Endothelial cell of umbilical vein (primary cell): ENCODE data around the gene PON3. TPM values are rescaled to one million over a fixed set of nuclear protein-coding genes. Genes with fewer than 3 reads are reported as not detected.

Source experiments
- BruUV-seq: library from RNA; stranded (reverse); fragments of 400-500 nt; replicated peaks from 2 replicates; lab custom pipeline; 2021; lab: Mats Ljungman, UMichigan
- CTCF ChIA-PET: fragments of 300-600, 350-600 bp; sonication (Branson Sonifier 250); formaldehyde crosslinking; loops from one replicate; lab custom pipeline; 2021; ENCODE audit warnings: antibody characterized with exemption, inconsistent platforms; lab: Charles Lee
- POLR2A ChIA-PET: fragments of 300-600, 350-600 bp; sonication (Branson Sonifier 250); formaldehyde crosslinking; loops from one replicate; lab custom pipeline; 2021; ENCODE audit warnings: antibody characterized with exemption, inconsistent platforms; lab: Charles Lee
- DNase-seq: peaks from one replicate; pipeline ENCODE4 v3.0.0-alpha.2; 2011; ENCODE audit warnings: low read depth, low spot score
- FAIRE-seq: peaks from 2 replicates; lab custom pipeline; 2011; peaks lifted over from hg19 to GRCh38; lab: Jason Lieb, UNC
- H2AFZ ChIP-seq: 2 replicates; pipeline ENCODE4 v1.6.0; 2012; ENCODE audit warnings: low read depth, low read length, control low read depth, inconsistent platforms
- H3K27ac ChIP-seq: 2 replicates; pipeline ENCODE4 v1.5.1; 2011; ENCODE audit warnings: low read depth, mild to moderate bottlenecking, control low read depth, low read length, moderate library complexity; ENCODE audit not compliant: insufficient read depth
- H3K27me3 ChIP-seq, 2 experiments: 2 replicates each; pipeline versions ENCODE4 v1.6.0 to v1.6.1; 2011; ENCODE audit warnings: low read length in 2 of 2, mixed read lengths in 1 of 2; ENCODE audit not compliant: control insufficient read depth in 2 of 2, insufficient read depth in 2 of 2
- H3K36me3 ChIP-seq, 2 experiments: 2 replicates in 1 of 2; 3 replicates in 1 of 2; pipeline ENCODE4 v1.5.1; 2011; ENCODE audit warnings: low read length in 2 of 2, mild to moderate bottlenecking in 1 of 2, moderate library complexity in 1 of 2; ENCODE audit not compliant: control insufficient read depth in 2 of 2, insufficient read depth in 2 of 2; ENCODE audit errors: extremely low read depth in 1 of 2
- H3K4me1 ChIP-seq: 3 replicates; pipeline ENCODE4 v1.5.1; 2011; ENCODE audit warnings: mild to moderate bottlenecking, low read length; ENCODE audit not compliant: control insufficient read depth, insufficient read depth; ENCODE audit errors: extremely low read depth
- H3K4me2 ChIP-seq: 2 replicates; pipeline ENCODE4 v1.6.1; 2011; ENCODE audit warnings: low read length, control low read depth, mixed read lengths; ENCODE audit not compliant: insufficient read depth
- H3K4me3 ChIP-seq, 3 experiments: fragments of 200-600 bp in 1 of 3; sonication (generic), shearing (Covaris generic) in 1 of 3; replicated peaks in 1 of 3; 2 replicates each; pipeline ENCODE4 v1.5.1; 2011 to 2016; ENCODE audit warnings: control low read depth in 3 of 3, low read length in 3 of 3, mild to moderate bottlenecking in 2 of 3, inconsistent platforms in 1 of 3, low read depth in 1 of 3, moderate library complexity in 1 of 3; ENCODE audit not compliant: insufficient read depth in 1 of 3
- H3K79me2 ChIP-seq: 2 replicates; pipeline ENCODE4 v1.6.0; 2012; ENCODE audit warnings: low read length, inconsistent platforms; ENCODE audit not compliant: control insufficient read depth, insufficient read depth
- H3K9ac ChIP-seq: replicated peaks from 2 replicates; pipeline ENCODE3; 2011; ENCODE audit warnings: low read length, control low read depth; ENCODE audit not compliant: insufficient read depth; ENCODE audit errors: extremely low read depth
- H3K9me1 ChIP-seq: replicated peaks from 3 replicates; pipeline ENCODE4 v1.6.0; 2011; ENCODE audit warnings: mild to moderate bottlenecking, low read length; ENCODE audit not compliant: control insufficient read depth, insufficient read depth; ENCODE audit errors: extremely low read depth
- H3K9me3 ChIP-seq: replicated peaks from 2 replicates; pipeline ENCODE4 v1.5.1; 2012; ENCODE audit warnings: low read length, inconsistent platforms; ENCODE audit not compliant: control insufficient read depth, insufficient read depth
- H4K20me1 ChIP-seq: replicated peaks from 2 replicates; pipeline ENCODE3; 2011; ENCODE audit warnings: mild to moderate bottlenecking, low read length; ENCODE audit not compliant: control insufficient read depth, insufficient read depth; ENCODE audit errors: extremely low read depth
- EZH2 ChIP-seq: IDR thresholded peaks from 2 replicates; pipeline ENCODE4 v1.6.1; 2012; ENCODE audit warnings: borderline replicate concordance, low read depth, mild to moderate bottlenecking, moderate library complexity, low read length, inconsistent platforms; ENCODE audit not compliant: severe bottlenecking
- FOS ChIP-seq: IDR thresholded peaks from 2 replicates; pipeline ENCODE4 v1.6.1; 2011; ENCODE audit warnings: mild to moderate bottlenecking, low read length, moderate library complexity, borderline replicate concordance; ENCODE audit not compliant: insufficient read depth
- GATA2 ChIP-seq: IDR thresholded peaks from 2 replicates; pipeline ENCODE4 v1.7.0; 2011; ENCODE audit warnings: low read depth, mild to moderate bottlenecking, moderate library complexity, mixed read lengths, low read length; ENCODE audit not compliant: insufficient read length, insufficient read depth
- MAX ChIP-seq: IDR thresholded peaks from 2 replicates; pipeline ENCODE4 v1.6.1; 2011; ENCODE audit not compliant: insufficient read depth, insufficient read length
- MYC ChIP-seq: IDR thresholded peaks from one replicate; pipeline ENCODE4 v1.6.1; 2011; ENCODE audit warnings: mild to moderate bottlenecking, low read depth, low read length
- POLR2AphosphoS5 ChIP-seq: IDR thresholded peaks from 2 replicates; pipeline ENCODE4 v1.6.1; 2012; ENCODE audit warnings: low read depth, mild to moderate bottlenecking, control low read depth, low read length, moderate library complexity; ENCODE audit not compliant: insufficient read depth
- dilution Hi-C: fragments of 300-500 bp; cut with MboI; formaldehyde crosslinking; loops from one replicate; pipeline ENCODE4 v1.15.0; 2019; ENCODE audit warnings: low sequenced_read_pairs; ENCODE audit not compliant: extremely low pct_ligation_motif_present
- intact Hi-C: fragments of 100-400 bp; cut with micrococcal nuclease; formaldehyde crosslinking; loops from one replicate; pipeline ENCODE4 v1.10.0; 2022
- polyA plus RNA-seq, 4 experiments: library from polyadenylated mRNA; depleted of rRNA in 3 of 4; stranded (reverse) in 3 of 4; unstranded in 1 of 4; fragments of >200 nt; gene quantifications; 2 replicates each; pipeline versions ENCODE4 v1.2.1 to v1.2.3, GENCODE V29; 2011 to 2012; ENCODE audit warnings: missing spikeins in 1 of 4
- total RNA-seq: library from RNA; stranded (reverse); gene quantifications from 2 replicates; pipeline ENCODE4 v1.2.3, GENCODE V29; 2021

The PON3 gene
- total and polyA plus RNA-seq, 2 donors (not counting 3 experiments of a cell fraction or from before 2014, with no cell fraction given) = 0.83 to 3.4 TPM

- CTCF ChIA-PET = interaction anchor here (1.0 to 1.6 kb wide), 4 partner anchors 9 to 85 kb away, joined by 3 to 7 read pairs (median 4); no protein-coding TSS in a partner anchor
- dilution Hi-C loops = no loop called here
- FAIRE-seq (no peak), DNase-seq (no peak)
- BruUV-seq = no TSS peak
- H3K36me3 ChIP-seq = peaks cover 0 to 2% of the 10 kb centered on the region in 2 experiments
- POLR2A ChIA-PET = no interaction called here
- intact Hi-C loops = no loop called here
- H3K4me3 ChIP-seq = no peak overlapping the region
- H3K79me2 ChIP-seq = peaks cover 29% of the 10 kb centered on the region
- no peaks in the 10 kb centered on the region for H3K9me1 ChIP-seq
- H4K20me1 ChIP-seq = peaks cover 3% of the 10 kb centered on the region
- TF ChIP-seq POLR2AphosphoS5 (no peak), GATA2 (no peak)
- no peak overlapping the region for H2AFZ ChIP-seq
- no peak overlapping the region for H3K27ac ChIP-seq
- H3K9ac ChIP-seq = no peak overlapping the region
- H3K4me2 ChIP-seq = no peak overlapping the region
- H3K27me3 ChIP-seq = no peaks in the 10 kb centered on the region
- no peaks in the 10 kb centered on the region for H3K9me3 ChIP-seq
- no peaks in the 10 kb centered on the region for H3K4me1 ChIP-seq
Measured at GRCh38 chr7:95427166-95427565, 31.0 kb upstream of the PON3 start.

GRCh38 chr7:95425694-95426093 is 29.5 kb upstream of the PON3 start:
- POLR2A ChIA-PET = no interaction called here
- CTCF ChIA-PET = interaction anchor here (1.1 kb wide), 1 partner anchor 9 kb away, joined by 3 read pairs; the partner anchor contains the start of gene PON2
- Histone ChIP-seq H3K4me2 (no peak overlapping the region), H3K4me3 (no peak overlapping the region), H3K9ac (no peak overlapping the region), H3K9me1 (no peaks in the 10 kb centered on the region), H3K4me1 (no peaks in the 10 kb centered on the region), H3K27me3 (no peaks in the 10 kb centered on the region), H3K27ac (no peak overlapping the region), H3K36me3 (peaks cover 2 to 3% of the 10 kb centered on the region in 2 experiments), H4K20me1 (peaks cover 3% of the 10 kb centered on the region), H2AFZ (no peak overlapping the region), H3K9me3 (no peaks in the 10 kb centered on the region), H3K79me2 (peaks cover 21% of the 10 kb centered on the region)
- intact Hi-C loops (no loop called here), dilution Hi-C loops (no loop called here)
- no peak for TF ChIP-seq FOS
- no peak for TF ChIP-seq MYC
- no peak for TF ChIP-seq EZH2
- TF ChIP-seq MAX = no peak
- TF ChIP-seq POLR2AphosphoS5 = no peak
- no peak for FAIRE-seq
- no TSS peak for BruUV-seq
- DNase-seq = no peak
